MM.1S (cell line): ENCODE data around the gene RUVBL2.
A peak's percentile ranks its signal among the peaks of the same experiment; 100 is the strongest.

Experiments used
- DNase-seq: peaks from one replicate; pipeline ENCODE4 v3.0.0-alpha.2; 2015
- H2AFZ ChIP-seq: fragments of 300-600 bp; sonication (generic); 2 replicates; pipeline ENCODE4 v1.6.0; 2016; ENCODE audit warnings: antibody characterized with exemption, low read length
- H3F3A ChIP-seq: fragments of 300-600 bp; sonication (generic); 2 replicates; pipeline ENCODE4 v1.6.1; 2016; ENCODE audit warnings: mild to moderate bottlenecking, antibody characterized with exemption, low read length, moderate library complexity, mixed read lengths; ENCODE audit not compliant: insufficient read depth
- H3K27ac ChIP-seq: fragments of 300-600 bp; sonication (generic); 2 replicates; pipeline ENCODE4 v1.5.1; 2016; ENCODE audit warnings: mild to moderate bottlenecking, low read length
- H3K27me3 ChIP-seq: fragments of 300-600 bp; sonication (generic); replicated peaks from 2 replicates; pipeline ENCODE4 v1.6.0; 2016; ENCODE audit warnings: low read length; ENCODE audit not compliant: insufficient read depth
- H3K36me3 ChIP-seq: fragments of 300-600 bp; sonication (generic); replicated peaks from 2 replicates; pipeline ENCODE4 v1.6.1; 2016; ENCODE audit warnings: mild to moderate bottlenecking, low read length, mixed read lengths; ENCODE audit not compliant: insufficient read depth
- H3K4me1 ChIP-seq: fragments of 300-600 bp; sonication (generic); 2 replicates; pipeline ENCODE4 v1.6.1; 2016; ENCODE audit warnings: low read length, mixed read lengths
- H3K4me2 ChIP-seq: fragments of 300-600 bp; sonication (generic); 2 replicates; pipeline ENCODE4 v1.6.0; 2016; ENCODE audit warnings: low read depth, low read length
- H3K4me3 ChIP-seq: fragments of 300-600 bp; sonication (generic); 2 replicates; pipeline ENCODE4 v1.5.1; 2016; ENCODE audit warnings: low read length, mixed read lengths
- H3K79me2 ChIP-seq: fragments of 300-600 bp; sonication (generic); 2 replicates; pipeline ENCODE4 v1.6.1; 2016; ENCODE audit warnings: mixed run types, low read length, mixed read lengths
- H3K9ac ChIP-seq: fragments of 300-600 bp; sonication (generic); 2 replicates; pipeline ENCODE4 v1.6.1; 2016; ENCODE audit warnings: low read length, mixed read lengths
- H3K9me2 ChIP-seq: fragments of 300-600 bp; sonication (generic); replicated peaks from 2 replicates; pipeline ENCODE4 v1.6.1; 2016; ENCODE audit warnings: mild to moderate bottlenecking, low read length, mixed read lengths; ENCODE audit not compliant: insufficient read depth
- H3K9me3 ChIP-seq: fragments of 300-600 bp; sonication (generic); replicated peaks from 2 replicates; pipeline ENCODE4 v1.6.1; 2016; ENCODE audit warnings: mild to moderate bottlenecking, low read length, mixed read lengths; ENCODE audit not compliant: insufficient read depth
- H4K20me1 ChIP-seq: fragments of 300-600 bp; sonication (generic); 2 replicates; pipeline ENCODE4 v1.6.1; 2016; ENCODE audit warnings: mild to moderate bottlenecking, low read length, moderate library complexity, mixed read lengths; ENCODE audit not compliant: insufficient read depth
- EZH2 ChIP-seq: fragments of 300-600 bp; sonication (generic); optimal IDR thresholded peaks from 2 replicates; pipeline ENCODE3; 2017; ENCODE audit warnings: low read depth, mild to moderate bottlenecking, antibody characterized with exemption, low read length, mixed read lengths
- EZH2phosphoT487 ChIP-seq: fragments of 300-600 bp; sonication (generic); IDR thresholded peaks from 2 replicates; pipeline ENCODE4 v1.6.1; 2018; ENCODE audit warnings: antibody characterized with exemption, low read length
- TF ChIP-seq, protein P1 (sequence below): fragments of 300-600 bp; sonication (generic); IDR thresholded peaks from 2 replicates; pipeline ENCODE4 v1.5.1; 2016; ENCODE audit warnings: antibody characterized with exemption, low read length, mixed read lengths

The RUVBL2 gene

DNA sequence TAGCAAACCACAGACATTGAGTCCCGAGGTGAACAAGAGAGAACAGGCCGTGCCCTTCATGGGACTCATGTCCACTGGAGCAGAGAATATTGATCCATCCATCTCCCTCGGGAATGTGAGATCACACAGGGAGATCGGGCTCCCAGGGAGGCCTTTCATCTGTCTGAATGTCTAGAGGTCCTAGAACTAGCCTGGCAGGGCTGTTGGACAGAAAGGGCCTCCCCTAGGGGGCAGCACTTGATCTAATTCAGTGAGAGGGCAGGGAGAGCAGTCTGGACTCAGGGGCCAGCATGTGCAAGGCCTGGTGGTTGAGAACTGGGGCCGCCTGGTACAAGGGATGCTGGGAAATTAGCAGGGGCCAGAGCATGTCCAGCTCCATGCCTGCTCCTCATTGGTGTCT lies 4.3 kb downstream of the RUVBL2 start:
- Histone ChIP-seq H3K27ac (no peak overlapping the region), H3F3A (no peaks in the 10 kb centered on the region), H3K27me3 (no peaks in the 10 kb centered on the region), H3K4me1 (peaks cover 4% of the 10 kb centered on the region; the same call in 1 of the 2 replicates), H3K9me3 (no peaks in the 10 kb centered on the region), H4K20me1 (no peaks in the 10 kb centered on the region), H3K9me2 (no peaks in the 10 kb centered on the region), H3K79me2 (peaks cover 59% of the 10 kb centered on the region), H3K4me3 (no peak overlapping the region), H3K4me2 (no peak overlapping the region), H3K36me3 (no peaks in the 10 kb centered on the region; the same call in 1 of the 2 replicates), H2AFZ (no peak overlapping the region), H3K9ac (no peak overlapping the region)
- DNase-seq, result peak; percentile 52
- no peak for TF ChIP-seq EZH2phosphoT487
- no peak for TF ChIP-seq EZH2
- TF ChIP-seq, protein P1, sequence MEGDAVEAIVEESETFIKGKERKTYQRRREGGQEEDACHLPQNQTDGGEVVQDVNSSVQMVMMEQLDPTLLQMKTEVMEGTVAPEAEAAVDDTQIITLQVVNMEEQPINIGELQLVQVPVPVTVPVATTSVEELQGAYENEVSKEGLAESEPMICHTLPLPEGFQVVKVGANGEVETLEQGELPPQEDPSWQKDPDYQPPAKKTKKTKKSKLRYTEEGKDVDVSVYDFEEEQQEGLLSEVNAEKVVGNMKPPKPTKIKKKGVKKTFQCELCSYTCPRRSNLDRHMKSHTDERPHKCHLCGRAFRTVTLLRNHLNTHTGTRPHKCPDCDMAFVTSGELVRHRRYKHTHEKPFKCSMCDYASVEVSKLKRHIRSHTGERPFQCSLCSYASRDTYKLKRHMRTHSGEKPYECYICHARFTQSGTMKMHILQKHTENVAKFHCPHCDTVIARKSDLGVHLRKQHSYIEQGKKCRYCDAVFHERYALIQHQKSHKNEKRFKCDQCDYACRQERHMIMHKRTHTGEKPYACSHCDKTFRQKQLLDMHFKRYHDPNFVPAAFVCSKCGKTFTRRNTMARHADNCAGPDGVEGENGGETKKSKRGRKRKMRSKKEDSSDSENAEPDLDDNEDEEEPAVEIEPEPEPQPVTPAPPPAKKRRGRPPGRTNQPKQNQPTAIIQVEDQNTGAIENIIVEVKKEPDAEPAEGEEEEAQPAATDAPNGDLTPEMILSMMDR, result peak; percentile 56

DNA sequence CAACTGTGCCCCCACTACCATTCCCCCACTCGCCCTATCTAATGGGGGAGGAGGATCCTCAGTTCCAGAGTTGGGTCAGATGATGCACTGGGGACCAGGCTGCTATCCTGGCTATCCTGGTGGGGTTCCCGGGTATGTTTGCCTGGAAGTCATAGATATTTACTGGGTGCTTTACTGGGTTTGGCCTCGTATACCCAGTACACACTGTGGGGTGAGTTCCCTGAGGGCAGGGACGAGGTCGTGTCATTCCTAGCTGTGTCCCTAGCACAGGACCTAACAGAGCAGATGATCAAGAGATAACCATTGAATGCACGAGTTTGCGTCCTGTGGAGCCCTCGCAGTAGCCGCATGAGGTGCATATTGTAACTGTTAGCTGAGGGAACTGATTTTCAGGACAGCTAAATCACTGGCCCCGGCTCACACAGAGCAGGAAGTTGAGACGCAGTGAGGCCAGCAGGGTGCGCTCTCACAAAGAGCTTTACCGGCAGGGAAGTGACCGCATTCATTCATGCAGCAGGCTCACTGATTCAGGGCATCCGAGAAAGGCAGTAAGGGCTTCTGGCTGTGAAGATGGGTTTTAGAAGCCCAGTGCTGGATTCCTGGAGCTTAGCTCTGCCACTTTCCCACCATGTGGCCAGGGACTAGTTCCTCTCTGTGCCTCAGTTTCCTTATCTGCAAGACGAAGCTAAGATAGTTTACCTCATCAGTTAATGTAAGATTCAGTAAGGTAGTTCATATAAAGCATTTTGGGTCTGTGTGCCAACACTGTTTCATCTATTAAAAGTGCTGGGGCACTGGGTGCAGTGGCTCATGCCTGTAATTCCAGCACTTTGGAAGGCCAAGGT lies 6.0 kb downstream of the RUVBL2 start:
- Histone ChIP-seq H3K27ac (no peak overlapping the region), H3K4me2 (no peak overlapping the region), H3K36me3 (no peaks in the 10 kb centered on the region; the same call in 1 of the 2 replicates), H3F3A (no peaks in the 10 kb centered on the region), H4K20me1 (no peaks in the 10 kb centered on the region), H3K9ac (no peak overlapping the region), H3K9me3 (no peaks in the 10 kb centered on the region), H3K9me2 (no peaks in the 10 kb centered on the region), H2AFZ (no peak overlapping the region), H3K79me2 (peaks cover 47% of the 10 kb centered on the region), H3K4me1 (peaks cover 4% of the 10 kb centered on the region; the same call in 1 of the 2 replicates), H3K27me3 (no peaks in the 10 kb centered on the region), H3K4me3 (no peak overlapping the region)
- DNase-seq, result peak; percentile 37
- no peak for TF ChIP-seq EZH2phosphoT487
- TF ChIP-seq, protein P1, result peak; percentile 54

DNA sequence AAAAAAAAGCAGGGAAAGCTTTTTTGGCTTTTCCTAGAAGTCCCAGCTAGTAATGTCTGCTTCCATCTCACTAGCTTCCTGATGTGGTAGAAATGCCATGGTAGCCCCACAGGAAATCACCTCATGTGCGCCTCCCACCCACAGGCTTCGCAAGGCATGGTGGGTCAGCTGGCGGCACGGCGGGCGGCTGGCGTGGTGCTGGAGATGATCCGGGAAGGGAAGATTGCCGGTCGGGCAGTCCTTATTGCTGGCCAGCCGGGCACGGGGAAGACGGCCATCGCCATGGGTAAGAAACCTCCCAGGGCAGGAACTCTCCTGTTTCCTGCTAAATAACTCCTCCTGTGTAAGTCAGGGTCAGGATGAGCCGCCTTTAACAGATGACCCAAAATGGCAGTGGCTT lies 10.4 kb downstream of the RUVBL2 start:
- TF ChIP-seq EZH2phosphoT487 (no peak), EZH2 (no peak)
- TF ChIP-seq, protein P1, result no peak
- Histone ChIP-seq H3K27ac (no peak overlapping the region), H3K9me2 (no peaks in the 10 kb centered on the region), H3F3A (no peaks in the 10 kb centered on the region), H3K27me3 (no peaks in the 10 kb centered on the region), H2AFZ (no peak overlapping the region), H4K20me1 (no peaks in the 10 kb centered on the region), H3K4me2 (no peak overlapping the region), H3K79me2 (peaks cover 7% of the 10 kb centered on the region), H3K4me1 (no peaks in the 10 kb centered on the region), H3K9me3 (no peaks in the 10 kb centered on the region), H3K9ac (no peak overlapping the region), H3K4me3 (no peak overlapping the region), H3K36me3 (peaks cover 3% of the 10 kb centered on the region; the same call in 1 of the 2 replicates)
- no peak for DNase-seq
